Nucleus accumbens (tissue), 56 donors: ENCODE results near the gene POFUT2.

Source experiments
- DNase-seq, 56 donors: peaks; one replicate each; lab custom pipeline; 2025; lab: John Stamatoyannopoulos, UW

The POFUT2 gene

DNA sequence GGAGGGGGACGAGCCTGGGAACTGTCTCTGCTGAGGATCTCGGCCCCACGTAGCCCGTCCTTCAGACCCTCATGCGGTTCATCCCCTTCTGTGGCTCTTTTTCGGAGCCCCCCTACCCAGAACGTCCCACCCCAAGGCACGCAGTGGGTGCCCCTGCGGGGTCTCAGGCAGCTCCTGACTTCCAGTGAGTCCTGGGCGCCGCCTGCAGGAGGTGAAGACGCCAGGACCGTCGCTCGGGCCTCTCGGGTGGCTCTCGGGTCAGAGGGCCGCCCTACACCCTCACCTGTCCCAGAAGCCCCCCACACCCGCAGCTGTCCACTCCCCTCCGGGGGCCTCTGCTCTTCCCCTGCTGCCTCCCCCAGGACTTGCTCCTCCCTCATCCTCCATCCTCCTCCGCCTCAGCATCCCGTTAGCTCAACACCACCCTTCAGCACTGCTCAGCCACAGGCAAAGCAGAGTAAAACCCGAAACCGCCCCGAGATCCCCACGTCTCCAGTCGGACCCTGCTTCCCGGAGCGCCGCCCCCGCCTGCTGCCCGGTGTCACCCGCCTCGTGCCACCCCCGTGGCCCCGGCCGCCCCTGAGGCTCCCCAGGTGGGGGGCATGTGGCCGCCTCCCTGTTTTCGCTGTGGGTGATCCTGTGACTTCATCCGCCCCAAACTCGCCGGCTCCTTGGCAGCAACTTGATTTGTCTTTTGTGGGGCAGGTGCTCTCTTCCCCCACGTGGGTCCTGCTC lies 13.3 kb upstream of the POFUT2 start:
- no peak for DNase-seq

DNA sequence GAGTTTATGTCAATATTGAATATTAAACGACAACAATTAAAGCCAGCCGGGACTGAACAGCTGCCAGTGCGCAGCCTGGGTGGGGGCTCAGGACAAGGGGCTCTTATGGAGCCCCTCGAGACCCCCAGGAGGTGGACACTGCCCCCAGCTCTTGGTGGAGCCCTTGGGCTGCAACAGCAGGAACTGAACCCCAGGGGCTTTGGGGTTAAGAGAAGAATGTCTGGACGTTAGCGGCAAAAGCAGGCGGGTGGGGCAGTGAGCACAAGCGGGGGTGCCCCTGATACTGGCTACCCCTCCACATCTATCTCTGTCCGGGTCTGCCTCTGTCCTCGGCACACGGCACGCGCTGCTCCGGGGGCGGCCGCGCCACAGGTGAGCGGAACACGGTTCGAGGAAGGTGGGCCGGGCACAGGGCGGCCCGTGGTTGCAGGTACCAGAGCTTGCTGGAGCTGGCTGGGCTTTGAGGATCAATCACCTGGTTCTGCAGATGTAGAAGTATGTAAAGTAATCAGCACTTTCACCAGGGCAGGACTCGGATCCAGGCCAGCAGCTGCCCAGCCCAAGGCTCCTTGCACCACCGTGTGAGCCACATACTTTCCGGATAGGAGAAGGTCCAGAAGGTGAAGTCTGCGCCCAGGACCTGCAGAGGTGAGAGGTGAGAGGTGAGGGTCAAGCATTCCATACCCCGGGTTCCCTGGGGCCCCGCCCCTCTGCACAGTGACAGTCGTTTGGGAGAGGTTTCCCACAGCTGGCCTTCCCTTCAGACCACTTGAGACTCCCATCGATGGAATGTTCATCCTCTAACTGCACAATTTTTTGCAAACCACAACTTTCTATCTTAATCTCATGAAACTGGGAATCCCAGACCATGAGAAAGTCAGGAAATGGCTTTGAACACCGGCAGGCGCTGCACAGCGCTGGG lies 12.4 kb upstream of the POFUT2 start:
- DNase-seq = no peak

DNA sequence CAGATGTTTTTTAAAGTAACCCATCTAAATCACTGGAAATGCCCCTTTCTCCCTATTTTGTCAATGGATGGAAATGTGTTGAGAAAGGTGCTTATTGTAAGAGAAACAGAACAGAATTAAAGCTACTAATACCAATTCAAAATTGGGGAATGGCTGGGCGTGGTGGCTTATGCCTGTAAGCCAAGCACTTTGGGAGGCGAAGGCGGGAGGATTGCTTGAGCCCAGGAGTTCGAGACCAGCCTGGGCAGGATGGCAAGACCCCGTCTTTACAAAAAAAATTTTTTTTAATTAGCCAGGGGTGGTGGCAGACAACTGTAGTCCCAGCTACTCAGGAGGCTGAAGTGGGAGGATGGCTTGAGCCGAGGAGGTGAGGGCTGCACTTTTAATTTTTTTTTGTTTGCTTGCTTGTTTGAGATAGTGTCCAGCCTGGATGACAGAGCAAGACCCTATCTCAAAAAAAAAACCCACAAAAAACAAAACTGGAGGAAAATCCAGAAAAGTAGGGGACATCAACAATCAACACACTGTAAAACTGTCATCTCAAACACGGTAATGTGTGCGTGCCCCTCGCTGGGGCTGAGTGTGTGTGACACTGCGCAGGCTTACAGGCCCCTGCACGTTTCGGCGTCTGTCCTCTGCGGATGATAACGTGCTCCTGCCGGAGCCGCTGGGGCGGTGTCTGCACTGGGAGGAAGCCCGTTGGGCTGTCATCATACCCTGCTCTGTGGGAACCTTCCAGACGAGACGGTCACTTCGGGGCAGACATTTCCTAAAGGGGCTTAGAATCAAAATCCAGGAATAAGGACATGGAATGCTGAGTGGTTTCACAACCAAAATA lies 11.6 kb upstream of the POFUT2 start:
- DNase-seq = no peak

DNA sequence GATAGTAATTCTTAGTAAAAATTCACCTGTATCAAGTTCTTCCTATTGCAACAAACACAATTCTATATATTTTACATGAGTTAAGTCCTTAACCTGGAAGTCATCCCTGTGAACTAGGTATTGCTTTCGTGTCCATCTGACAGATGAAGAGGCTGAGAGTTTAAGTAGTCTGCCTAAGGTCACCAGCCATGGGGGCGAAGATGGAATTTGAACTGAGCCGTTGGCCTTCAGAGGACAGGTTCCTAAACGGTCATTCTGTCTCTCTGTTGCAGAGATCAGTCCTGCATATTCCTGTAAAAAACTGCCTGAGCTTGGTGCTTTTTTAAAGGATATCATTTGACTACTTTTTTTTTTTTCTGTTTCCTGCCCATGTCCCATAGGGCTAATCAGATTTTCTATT lies 10.2 kb upstream of the POFUT2 start:
- DNase-seq = no peak

DNA sequence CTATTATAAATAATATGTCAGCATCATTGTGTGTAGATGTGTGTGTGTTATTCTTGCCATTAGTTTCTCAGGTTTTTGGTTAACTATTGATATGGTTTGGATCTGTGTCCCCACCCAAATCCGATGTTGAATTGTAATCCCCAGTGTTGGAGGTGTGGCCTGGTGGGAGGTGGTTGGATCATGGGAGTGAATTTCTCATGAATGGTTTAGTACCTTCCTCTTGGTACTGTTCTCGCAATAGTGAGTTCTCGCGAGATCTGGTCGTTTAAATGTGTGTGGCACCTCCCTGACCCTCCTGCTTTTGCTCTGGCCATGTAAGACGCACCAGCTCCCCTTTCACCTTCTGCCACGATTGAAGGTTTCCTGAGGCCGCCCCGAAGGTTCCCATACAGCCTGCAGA lies 9.6 kb upstream of the POFUT2 start:
- DNase-seq = no peak

DNA sequence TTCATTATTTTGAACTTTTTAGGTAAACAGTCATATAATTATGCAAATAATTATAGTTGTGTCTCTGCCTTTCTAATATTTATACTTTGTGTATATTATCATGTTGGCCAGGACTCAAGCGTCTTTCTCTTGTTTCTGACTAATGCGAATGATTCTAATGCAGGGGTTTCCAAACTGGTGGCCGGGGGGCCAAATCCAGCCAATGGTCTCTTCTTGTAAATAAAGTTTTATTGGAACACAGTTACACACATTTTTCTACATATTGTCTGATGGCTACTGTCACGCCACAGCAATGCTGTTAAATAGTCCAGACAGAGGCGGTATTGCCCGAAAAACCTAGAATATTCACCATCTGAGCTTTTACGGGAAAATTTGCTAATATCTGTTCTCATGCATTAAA lies 8.9 kb upstream of the POFUT2 start:
- DNase-seq = no peak

DNA sequence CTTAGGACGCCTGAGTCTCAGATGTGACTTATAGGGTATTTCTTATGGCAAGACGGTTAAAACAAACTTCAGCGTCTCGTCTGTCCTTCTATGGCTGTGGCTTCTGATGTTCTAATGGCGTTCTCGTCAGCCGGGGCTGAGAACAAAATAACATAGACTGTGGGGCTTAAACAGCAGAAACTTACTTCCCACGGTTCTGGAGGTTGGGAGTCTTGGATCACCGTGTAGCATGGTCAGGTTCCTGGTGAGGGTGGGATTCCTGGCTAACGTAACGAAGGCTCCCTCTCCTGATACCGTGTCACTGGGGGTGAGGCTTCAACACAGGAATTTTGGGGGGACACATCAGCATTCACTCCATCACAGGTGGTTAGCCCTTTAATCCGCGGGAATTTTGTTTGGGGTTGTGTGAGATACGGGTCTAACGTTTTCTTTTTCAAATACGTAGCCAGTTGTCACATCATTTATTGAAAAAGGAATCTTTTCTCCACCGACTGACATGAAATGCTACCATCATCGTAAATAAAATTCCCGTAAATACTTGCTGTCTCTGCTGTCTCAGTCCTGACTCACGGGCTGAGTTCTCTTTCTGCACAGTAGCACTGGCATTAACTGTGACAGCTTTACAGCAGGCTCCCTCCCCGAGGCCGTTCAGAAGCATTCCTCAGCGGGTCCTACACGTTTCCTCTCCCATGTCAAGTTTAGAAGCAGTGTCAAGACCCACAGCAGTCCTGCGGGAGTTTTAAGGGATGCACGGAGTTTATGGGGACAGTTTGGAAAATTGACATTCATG lies 8.1 kb upstream of the POFUT2 start:
- DNase-seq = no peak

DNA sequence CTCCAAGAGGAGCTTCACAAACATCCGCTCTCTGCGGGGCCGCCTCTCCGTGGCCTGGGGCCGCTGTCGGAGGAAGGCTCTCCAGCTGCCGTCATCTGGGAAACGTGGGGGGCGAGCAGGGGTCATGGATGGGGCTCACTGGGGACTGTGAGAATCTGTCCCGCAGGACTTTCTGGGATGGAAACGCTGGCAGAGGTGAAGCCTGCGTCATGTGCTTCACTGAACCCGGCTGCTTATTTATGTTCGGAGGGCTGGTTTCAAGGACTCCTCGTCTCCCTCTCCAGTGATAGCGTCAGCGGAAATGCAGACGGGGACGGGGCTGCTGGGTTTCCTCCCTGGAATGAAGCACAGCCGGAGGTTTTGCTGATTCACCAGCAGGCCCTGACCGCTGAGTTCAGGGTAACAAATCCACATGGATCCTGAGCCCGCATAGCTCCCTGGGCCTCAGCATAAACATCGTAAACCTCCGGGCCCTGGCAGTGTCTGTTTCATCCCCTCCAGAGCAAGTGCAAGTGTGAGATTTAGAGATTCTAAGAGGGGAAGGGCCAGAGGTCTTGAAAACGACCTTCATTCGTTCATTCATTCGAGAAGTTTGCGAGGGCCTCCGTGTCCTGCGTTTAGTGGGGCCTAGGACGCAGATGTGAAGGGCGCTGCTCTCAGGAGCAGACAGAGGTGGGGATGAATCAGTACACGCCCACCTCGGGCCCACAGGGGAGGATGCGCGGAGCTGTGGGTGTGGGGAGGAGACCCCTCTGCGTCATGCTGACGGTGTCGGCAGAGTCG lies 7.0 kb upstream of the POFUT2 start:
- DNase-seq = no peak

DNA sequence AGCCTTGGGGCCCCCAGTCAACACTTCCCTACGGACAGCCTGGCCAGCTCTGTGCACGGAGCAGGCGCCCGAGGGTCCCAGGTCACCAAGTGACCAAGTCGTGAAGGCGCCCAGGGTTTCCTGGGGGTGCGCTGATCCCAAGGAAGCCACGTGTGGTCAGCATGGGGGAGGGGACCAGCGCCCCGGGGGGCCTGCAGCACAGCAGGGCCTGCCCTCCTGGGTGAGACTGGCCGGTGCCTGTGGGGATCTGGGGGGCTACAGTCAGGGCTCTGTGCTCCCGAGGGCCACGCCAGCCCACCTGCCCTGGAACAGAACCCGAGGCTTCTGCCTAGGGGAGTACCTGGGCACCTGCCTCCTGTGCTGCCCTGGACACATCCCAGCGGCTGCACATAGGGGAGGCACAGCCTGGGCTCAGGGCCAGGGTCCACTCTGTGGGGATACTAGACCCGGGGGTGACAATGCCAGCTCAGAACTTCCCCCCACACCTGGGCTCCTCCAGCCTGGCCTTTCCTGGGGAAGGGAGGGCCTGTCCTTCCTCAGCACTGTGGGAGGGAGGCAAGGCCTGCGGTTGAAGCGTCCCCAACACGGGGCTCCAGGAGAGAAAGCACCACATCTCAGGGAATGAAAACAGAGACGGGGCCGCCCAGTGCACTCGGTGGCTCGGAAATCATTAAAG lies 6.2 kb upstream of the POFUT2 start:
- no peak for DNase-seq

DNA sequence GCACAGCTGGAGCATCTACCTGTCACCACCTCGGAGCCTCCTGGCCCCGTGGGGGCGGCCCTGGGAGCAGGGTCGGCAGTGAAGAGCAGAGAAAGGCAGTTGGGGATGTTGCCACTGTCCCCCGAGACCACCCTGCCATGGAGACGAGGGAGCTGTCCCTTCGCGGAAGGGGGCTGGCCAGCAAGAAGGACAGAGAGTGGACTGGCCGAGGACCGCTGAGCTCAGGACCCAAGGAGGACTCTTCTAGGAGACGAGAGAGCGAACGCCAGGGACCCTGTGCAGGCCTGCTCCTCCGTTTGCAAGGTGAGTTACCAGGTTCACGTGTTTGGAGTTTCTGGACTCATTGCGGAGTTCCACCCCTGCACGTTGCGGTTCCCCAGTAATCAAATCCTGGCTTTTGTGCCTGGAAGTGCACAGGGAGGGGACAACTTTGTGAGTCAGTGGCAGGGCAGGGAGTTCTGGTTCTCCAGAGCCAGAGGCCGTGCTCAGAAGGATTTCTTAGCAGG lies 5.6 kb upstream of the POFUT2 start:
- no peak for DNase-seq

DNA sequence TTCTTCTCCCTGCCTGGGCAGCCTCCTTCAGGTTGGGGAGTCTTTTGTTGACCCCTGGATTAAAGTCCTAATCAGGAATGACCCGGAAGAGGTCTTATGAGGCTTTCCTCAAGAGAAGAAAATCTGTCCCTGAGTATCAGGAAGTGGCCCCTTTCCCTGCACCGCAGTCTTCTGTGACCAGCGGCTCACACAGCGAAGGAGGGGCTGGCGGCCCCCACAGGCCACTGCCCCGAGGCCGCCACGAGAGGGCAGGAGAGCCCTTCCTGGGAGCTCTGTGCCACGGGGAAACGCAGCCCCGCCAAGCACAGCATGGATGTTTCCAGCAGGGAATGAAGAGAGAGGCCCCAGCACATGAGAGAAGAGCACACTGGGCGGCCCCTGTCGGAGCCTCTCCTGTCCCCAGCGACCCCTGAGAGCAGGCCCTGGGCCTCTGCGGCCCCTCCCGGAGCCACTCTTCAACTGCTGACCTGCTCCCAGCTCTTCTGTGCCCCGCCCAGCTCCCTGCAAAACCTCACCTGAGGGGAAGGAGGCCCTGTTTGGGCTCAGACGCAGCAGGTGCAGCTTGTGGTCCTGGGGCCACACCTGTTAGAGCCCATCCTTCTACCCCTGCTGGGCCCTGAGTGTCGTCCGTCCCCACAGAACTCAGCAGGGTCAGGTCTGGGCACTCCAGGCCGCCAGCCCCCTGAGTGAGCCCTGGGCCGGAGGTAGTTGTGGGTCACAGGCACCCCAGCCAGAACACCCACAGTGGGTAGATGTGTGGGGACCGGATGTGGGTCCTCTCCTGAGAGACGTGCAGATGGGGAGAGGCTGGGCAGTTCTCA lies 4.9 kb upstream of the POFUT2 start:
- peak in 52 of 56 donors; percentile 26 to 90 (median 74) for DNase-seq

DNA sequence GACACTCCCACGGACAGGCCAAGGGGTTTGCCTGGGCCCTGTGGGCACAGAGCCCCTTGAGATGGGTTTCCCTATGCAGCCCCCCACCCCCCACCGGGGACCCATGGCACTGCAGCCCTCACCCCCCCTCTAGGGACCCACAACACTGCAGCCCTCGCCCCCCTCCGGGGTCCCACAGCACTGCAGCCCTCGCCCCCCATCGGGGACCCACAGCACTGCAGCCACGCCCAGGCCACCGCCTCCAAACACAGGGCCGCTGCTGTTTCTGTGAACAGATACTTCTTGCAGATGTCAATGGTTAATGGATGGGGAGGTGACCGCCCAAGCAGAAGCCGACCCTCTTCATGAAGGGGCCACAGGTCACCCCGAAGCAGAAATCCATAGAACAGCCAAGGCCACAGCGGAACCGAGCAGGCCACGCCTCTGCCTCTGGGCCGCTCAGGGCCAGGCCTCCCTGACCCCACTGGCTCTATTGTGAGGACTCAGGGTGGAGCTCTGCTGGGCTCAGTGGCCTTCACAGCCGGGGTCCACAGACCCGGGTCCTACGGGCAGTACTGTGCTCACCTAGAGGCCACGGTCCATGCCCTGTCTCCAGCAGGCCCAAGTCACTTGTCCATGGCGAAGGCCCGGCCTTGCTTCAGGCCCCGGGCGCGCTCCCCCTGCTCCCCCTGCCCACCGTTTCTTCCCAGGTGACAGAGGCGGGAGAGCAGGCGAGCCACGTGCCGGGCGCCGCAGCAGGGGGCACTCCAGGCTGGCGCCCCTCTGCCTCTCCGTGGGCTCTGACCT lies 4.1 kb upstream of the POFUT2 start:
- no peak for DNase-seq

DNA sequence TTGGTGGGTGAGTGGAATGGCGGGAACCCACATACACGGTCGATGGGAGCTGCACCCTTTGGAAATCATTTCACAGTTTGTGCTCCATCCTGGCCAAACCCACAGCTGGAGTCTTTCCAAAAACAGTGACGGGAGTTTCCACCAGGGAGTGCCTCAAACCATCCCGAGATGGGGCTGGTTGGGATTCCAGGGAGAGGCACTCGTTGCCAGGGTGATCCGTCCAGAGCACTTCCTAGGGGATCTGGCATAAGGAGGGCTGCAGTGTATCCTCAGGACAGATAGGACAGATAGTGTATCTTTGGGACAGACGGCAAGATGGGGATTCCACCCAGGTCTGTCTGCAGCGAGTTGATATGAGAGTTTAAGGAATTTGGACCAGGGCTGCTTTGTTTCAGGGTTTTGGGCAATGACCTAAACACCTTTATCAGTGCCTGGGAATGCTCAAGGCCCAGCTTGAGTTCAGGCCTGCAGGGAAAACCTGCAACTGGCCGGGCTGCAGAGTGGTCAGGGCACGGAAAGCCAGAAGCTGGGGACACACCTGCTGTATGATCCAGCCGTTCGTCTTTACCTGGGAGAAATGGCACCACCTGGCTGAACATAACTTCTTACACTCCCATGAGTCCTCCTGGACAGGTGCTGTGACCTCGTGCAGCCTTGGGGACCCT lies 3.4 kb upstream of the POFUT2 start:
- no peak for DNase-seq

DNA sequence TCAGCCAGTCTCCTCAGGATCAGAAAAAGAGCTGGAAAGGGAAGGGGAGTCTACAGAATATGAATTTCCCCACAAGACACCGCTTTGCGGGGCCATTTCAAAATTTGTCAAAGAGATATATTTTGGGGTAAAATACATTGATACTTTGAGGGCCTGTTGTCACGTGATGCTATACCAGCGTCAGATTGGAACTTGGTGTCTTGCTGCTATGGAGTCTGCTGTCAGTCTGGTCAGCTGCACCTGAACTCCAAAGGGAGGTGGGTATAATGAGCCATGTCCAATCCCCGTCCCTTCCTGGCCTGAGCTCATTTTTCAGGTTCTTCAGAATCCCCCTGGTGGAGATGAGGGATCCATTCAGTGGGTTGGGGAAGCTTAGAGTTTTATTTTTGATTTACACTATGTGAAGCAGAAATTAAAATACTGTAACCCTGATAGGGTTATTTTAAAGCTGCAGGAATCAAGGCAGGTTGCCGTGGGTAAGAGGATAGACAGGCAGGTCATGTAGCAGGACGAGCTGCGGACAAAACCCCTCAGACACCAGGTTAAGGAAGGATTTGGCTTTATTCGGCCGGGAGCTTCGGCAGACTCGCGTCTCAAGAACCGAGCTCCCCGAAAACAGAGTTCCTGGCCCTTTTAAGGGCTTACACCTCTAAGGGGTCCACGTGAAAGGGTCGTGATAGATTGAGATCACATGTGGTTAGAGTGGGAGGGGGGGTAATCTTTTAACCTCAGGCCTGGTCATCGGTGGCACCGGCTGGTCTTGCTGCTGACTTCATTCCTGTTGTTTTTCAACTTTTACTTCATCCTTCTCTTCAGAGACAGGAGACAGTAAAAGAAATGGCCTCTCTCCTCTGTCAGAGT lies 2.2 kb upstream of the POFUT2 start:
- DNase-seq = no peak

DNA sequence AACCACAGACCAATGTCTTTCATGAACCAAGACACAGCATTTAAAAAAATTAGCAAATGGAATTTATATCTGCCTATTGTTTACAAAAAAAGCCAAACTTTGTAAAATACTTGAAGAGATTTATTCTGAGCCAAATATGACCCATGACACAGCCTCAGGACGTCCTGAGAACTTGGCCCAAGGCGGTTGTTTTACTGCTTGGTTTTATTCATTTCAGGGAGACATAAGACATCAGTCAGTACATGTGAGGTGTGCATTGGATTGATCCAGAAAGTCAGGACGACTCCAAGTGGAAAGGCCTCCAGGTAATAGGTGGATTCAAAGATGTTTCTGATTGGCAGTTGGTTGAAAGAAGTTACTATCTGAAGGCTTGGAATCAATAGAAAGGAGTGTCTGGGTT lies 1.4 kb upstream of the POFUT2 start:
- no peak for DNase-seq
